HG03095 (cell line): Measurements from ENCODE around the gene HKDC1.

Source experiments
- ATAC-seq: cut with Tn5 transposase; IDR thresholded peaks from one replicate; pipeline ENCODE4 v1.9.1; 2021; ENCODE audit warnings: moderate library complexity; ENCODE audit not compliant: unreplicated experiment

HKDC1 gene

DNA sequence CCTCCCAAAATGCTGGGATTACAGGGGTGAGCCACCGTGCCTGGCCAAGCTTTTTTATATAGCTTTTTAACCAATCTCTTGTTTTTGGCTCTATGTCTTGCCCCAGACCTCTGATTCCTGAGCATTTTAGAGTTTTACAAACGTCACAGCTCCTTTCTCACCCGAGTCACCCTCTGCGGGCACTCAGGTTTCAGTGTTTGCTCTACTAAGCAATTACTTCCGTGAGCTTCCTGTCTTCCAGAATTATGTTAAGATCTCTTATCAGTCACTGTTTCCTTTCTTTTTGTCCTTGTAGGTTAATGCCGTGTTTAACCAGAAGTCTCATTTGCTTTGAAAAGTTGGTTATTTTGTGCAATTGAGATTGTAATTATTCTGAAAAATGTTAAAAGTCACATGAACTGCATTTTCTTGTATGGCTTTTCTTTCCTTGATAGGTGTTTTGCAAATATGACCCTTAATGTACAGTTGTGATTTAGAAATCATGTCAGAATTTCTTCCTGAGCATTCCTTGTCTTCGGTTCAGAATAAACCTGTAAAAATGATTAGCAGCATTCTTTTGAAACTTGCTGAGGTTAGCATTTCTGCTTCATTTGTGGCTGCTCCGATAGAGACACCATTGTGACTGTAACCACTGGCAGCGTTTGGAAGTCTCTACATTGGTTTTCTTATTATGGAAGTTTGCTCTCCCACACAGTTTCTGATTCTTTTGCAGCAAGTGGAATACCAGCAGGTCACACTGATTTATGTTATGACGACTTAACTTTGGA, 4.5 kb upstream of the HKDC1 start:
- no peak for ATAC-seq

DNA sequence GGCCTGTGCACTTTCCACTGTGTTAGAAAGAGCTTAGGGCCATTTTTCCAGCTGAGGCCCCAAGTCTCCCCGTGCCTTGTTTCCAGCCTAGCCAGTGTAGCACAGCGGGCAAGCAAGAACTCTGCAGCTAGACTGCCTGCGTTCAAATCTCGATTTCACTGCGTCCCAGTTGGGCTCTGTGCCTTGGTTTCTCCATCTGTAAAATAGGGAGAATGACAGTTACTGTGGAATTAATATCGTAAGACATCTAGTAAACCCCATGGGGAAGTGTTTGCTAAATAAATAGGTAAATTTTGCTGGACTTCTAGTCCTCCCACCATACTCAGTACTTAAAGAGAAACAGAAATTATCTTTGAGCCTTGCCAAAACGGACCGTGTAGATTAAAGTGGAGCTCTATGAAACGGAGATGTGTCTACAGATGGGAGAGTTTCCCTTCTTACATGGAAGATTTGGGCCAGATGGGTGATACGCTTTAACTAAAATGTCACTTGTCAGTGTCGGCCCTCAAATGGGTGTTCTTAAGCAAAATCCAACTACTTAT, 3.5 kb upstream of the HKDC1 start:
- ATAC-seq = no peak

DNA sequence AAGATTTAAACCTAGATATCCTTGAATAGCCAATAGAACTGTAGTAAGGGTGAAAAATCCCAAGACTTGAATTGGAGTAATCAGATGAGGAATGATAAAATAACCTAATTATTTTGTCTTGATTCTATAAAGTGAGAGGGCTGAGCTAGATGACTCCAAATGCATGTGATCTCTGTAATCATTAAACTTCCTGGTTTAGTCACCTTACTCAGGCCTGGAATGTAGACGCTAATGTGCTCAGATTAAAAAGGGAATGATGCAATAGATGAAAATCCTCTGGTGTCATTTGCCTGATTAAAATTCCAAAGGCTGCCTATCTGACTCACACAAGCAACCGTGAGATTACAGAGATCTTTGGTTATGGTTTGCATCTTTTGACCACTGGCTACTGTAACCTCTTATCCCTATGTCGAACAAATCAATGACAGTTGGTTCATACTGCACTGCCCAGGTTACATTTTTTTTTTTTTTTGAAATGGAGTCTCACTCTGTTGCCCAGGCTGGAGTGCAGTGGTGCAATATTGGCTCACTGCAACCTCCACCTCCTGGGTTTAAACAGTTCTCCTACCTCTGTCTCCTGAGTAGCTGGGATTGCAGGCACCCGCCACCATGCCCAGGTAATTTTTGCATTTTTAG, 2.9 kb upstream of the HKDC1 start:
- no peak for ATAC-seq

DNA sequence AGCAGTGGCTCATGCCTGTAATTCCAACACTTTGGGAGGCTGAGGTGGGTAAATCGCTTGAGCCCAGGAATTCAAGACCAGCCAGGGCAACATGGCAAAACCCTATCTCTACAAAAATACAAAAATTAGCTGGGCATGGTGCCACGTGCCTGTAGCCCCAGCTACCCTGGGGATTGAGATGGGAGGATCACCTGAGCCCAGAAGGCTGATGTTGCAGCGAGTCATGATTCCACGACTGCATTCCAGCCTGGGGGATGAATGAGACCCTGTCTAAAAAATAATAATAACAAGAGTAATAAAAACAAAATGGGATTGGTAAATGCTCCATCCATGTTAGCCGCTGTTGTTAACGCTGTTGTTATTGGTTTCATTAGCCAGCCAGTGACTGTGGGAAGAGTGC, 1.3 kb upstream of the HKDC1 start:
- ATAC-seq = no peak

DNA sequence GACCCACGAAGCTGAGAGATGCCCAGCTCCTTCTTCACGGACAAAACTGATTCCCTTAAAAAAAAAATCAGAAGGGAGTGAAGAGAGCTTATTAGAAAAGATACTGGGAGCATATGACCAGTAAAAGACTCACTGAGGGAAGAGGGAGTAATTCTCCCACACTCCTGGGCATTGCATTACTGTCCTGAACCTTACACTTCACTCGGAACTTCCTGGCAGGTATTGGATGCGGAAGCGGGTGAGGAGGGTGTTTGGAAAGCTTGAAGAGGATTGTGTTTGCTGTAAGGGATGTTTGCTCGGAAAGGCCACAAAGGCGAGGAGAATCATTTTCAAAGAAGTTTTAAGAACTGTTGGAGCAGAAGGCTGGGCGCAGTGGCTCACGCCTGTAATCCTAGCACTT, 375 bp downstream of the HKDC1 start:
- no peak for ATAC-seq

DNA sequence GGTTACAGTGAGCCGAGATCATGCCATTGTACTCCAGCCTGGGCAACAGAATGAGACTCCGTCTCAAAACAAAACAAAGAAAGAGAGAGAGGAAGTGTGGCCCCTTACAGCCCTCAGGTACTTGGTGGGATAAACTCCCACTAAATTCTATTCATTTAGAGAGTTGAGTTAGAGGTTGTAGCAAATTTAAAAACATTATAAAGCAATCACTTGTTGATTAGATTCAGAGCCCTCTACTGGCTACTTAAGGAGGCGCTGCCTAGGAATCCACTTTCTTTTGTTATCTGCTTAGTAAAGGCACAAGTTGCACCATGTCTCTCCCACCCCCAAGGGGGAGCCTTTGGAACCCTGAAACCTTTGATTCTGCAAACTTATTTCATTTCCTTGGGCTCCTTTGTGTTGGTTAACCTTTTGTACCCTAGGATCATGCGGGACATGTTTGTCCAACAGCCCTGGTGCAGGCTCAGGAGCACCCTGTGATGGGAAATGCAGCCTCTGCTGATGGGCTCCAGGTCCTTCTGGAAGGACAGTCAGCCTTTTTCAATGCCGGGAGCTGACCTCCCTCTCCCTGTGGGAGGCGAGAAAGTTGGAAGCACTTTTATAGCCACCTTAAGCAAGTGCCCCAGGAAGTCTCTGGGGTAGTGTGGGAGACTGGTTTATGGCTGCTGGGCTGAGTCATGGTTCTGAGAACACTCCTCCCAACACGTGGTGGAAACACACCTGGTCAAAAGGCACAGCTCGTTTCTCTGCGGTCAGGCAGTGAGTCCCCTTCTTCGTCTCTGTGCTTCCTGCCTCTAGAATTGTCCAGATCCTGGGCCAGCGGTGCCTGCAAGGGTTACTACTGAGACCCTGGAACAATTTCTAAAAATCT, 2.3 kb downstream of the HKDC1 start:
- peak; percentile 96 for ATAC-seq

DNA sequence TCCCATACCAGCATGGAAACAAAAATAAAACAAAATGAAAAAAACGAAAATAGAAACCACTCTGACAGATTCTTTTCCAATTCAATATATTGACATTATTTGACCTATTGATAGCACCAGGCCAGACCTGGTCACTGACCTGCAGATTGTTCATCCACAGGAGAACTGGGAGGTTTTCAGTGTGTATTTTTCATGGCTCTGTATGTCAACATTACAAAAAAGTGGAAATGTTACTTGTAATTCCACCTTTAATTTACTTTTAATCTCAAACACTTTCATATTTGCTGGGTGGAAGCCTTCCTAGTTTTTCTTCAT, 2.9 kb downstream of the HKDC1 start:
- ATAC-seq = peak; percentile 15

DNA sequence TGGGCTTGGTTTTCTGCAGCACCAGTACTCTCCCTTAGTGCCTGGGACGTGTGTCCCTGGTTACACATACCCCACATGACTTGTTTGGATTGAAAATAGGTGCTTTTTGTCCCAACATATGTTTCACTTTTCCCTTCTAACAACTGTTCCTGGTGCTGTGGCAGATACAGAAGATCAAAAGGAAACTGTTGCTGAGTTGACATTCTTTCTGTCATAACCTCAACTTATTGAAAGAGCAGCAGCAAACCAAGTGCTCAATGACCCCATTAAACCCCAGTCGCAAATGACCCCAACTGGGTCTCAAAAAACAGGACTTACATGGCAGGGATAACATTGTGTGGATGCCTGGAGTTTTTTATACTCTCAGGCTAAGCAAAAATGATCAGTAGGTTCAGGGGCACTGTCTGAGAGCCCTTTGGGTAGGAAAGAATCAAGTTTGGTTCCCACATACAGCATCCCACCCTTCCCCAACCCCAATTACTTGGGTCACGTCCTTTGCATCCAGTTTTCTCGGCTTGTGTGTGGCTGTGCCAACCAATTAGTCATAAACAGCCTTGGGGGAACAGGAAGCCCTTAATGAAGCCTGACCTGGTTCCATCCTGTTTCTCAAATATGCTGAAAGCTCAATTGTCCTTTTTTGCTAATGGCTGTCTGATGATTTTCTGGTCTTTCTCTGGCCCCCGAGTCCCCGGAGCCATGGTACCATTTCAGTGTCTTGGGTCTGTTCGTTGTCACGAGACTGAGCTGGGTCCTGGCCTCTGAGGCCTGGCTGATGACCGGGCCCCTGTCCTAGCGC, 4.9 kb downstream of the HKDC1 start:
- no peak for ATAC-seq

DNA sequence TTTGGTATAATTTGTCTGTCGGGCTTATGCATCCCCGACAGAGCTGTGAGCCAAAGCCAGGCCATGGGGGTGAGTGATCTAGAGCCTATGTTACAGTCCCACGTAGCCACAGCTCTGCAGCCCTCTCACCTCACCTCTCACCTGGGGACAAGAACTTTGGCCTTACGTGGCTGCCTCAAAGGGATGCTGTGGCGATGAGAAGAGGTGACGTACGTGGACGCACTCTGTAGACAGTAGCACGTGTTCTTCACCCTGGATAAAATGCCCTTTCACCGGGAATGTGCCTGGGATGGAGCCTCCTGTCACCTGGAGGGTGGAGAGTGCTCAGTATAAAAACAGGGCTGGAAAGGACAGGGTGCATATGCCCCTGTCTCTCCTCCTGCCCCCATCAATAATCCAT, 5.5 kb downstream of the HKDC1 start:
- no peak for ATAC-seq

DNA sequence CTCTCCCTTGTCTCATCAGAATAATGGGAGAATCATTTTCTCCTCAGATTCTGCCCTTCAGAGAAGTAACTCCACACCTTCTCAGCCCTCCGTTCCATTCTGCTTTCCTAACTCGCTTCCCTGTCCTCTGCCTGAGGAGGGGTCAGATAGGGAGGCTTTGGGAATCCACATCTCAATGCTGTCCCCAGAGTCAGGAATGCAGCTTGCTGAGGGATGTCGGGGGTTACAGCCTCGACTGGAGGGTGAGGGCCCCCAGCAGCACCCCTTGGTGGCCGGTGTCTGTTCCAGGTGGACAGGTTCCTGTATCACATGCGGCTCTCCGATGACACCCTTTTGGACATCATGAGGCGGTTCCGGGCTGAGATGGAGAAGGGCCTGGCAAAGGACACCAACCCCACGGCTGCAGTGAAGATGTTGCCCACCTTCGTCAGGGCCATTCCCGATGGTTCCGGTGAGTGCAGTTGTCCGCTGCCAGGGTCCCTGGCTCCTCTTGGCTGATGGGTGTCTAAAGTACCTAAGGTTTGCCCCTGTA, 6.9 kb downstream of the HKDC1 start:
- no peak for ATAC-seq

DNA sequence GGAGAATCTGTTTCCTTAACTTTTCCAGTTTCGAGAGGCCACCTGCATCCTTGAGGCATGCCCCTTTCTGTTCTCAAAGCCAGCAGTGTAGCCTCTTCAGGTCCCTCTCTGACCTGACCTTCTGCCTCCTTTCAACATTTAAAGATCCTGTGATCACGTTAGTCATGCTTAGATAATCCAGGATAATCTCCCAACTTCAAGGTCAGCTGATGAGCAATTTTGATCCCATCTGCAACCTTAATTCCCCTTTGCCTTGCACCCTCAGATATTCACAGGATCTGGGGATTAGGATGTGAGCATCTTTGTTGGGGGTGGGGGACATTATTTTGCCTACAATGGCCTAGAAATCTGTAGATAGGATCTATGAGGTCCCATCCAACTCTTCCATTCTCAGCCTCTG, 8.0 kb downstream of the HKDC1 start:
- no peak for ATAC-seq

DNA sequence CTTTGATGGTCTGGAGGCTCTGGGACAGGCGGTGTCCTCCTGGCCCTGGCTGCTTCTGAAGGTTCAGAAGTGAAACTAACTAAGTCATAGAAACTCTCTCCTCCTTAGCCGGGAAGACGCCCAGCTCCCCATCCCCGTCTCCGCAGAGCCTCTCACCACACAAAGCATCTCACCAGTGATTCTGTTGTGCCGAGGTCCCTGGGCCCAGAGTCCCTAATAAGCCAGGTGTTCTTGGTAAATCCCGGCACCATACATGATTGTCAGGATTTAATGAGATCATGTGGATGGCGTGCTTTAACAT, 9.4 kb downstream of the HKDC1 start:
- ATAC-seq = no peak

DNA sequence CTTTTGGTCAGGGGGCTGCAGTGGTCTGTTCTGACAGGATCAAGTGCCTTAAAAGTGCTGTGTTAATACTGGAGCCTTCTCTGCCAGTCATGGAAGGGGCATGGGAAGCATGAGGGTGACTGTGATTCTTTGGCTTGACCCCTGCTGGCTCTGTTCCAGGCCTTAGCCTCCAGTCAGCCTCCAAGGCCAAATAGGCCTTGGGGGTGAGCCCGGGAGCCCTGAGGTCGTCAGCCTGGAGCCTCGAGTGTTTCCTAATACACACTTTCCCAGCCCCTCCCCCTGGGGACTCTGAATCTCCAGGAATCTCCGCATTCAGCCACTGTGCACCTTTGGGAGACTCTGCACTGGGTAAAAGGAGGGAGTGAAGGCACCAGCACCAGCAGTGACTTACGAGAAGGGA, 10.0 kb downstream of the HKDC1 start:
- ATAC-seq = no peak

DNA sequence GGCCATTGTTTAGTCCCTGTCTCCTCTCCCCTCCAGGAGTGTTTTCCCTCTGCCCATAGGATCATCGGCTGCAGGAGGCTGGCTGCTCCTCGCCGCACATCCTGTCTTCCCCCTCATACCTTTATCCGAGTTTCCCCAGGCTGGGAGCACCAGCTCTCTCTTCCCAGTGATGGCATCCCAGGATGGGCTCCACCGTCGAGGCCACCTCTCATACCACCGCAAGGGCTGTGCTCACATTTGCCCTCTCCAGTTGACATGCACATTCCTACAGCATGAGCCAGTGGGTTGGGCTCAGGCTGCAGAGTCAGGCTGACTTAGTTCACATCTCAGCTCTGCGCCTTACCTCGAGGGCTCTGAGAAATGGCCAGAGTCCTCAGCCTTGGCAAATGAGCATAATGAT, 12.1 kb downstream of the HKDC1 start:
- no peak for ATAC-seq

DNA sequence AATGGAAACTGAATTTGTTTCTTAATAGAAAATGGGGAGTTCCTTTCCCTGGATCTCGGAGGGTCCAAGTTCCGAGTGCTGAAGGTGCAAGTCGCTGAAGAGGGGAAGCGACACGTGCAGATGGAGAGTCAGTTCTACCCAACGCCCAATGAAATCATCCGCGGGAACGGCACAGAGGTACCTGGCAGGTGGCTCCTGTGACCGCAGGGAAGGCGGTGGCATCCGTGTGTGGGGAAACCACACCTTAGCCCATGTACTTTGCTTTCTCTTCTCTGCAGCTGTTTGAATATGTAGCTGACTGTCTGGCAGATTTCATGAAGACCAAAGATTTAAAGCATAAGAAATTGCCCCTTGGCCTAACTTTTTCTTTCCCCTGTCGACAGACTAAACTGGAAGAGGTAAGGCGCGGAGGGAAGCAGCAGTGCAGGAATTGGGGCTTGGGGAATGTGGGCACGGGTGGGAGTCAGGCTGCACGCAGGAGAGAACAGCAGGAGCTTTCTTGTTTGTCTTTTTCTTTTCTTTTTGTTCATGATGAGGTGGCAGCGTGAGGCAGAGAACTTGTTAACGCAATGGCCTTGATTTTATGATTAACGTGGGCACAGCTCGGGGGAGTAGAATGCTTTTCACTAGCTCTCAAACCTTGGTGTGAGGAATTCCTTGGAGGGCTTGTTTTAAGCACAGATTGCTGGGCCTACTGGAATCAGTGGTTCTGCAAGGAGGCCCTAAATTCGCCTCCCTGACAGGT, 12.8 kb downstream of the HKDC1 start:
- ATAC-seq = no peak

DNA sequence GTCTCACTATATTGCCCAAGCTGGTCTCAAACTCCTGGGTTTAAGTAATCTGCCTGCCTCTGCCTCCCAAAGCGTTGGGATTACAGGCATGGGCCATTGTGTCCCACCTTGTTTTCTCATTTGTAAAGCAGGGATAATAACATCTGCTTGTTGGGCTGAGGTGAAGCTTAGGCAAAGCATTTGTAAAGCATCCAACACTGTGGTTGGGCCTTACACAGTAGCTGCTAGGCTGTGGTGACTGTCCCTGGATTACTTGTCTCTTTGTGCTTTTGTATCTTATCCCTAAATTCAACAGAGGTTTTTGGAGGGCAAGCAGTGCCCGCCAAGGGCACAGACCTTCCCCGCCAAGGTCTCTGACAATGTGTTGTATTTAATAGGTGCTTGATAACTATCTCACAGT, 14.3 kb downstream of the HKDC1 start:
- no peak for ATAC-seq

DNA sequence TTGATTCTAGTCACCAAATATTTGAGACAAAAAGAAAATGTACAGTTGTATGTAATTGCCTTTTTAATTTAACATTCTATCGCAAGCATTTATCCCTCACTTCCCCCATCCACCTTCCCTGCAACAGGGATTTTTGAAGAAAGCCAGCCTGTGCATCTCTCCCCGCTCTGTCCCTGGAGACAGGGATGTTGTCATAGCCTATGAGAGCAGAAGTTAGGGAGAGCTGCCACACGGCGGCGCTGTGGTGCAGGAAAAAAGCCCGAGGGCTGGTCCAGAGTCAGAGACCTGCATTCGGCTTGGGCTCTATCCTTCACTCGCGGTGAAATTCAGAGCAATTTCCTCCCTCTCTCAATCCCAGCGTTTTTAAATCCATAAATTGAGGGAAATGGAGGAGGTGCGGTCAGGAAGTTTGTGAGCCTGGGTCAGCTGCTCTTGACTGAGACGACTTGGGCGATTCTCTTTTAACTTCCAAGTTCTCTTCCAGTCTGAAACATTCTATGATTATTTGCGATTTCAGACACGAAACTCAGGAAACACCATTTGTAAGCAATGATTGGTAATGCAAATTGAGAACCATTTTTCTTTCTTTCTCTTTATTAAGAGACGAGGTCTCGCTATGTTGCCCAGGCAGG, 17.5 kb downstream of the HKDC1 start:
- ATAC-seq = peak; percentile 94

DNA sequence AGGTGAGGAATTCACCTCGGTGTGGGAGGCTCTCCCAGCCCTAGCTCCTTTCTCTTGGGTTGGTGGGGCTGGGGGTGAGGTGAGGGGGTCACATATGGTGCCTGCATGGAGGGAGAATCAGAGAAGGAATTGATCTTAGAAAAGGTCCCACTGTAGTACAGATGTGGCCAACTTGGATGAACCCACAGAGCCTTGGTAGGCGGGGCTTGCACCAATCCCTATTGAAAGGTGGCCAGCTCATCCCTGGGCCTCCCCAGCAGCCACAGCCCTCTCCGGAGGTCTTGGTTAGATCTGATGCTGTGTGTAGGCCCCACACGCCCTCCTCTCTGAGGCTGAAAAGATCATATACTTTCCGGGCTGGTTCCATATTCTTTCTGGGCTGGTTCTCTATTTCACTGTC, 19.0 kb downstream of the HKDC1 start:
- ATAC-seq = no peak

DNA sequence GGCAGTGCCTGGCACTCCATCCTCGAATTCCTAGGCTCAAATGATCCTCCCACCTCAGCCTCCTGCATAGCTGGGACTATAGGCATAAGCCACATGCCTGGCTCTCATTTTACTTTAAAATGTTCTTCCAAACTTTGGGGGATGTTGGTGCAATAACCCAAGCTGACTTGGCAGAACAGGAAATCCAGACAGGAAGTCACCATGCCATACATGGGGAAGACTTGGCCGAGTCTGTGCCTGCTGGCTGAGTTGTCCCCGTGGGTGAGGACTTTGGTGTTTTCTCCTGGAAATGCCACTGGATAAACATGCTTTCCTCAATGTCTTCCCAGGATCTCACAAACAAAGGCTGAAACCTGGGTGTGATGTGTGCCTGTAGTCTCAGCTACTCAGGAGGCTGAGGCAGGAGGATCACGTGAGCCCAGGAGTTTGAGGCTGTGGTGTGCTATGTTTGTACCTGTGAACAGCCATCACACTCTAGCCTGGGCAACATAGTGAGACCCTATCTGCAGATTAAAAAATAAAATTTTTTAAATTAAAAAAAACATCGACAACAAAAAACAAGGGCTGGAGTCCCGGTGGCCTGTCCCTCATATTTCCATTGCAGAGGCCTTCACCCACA, 19.8 kb downstream of the HKDC1 start:
- ATAC-seq = no peak
